Activated B cell treated with CpG ODN at 0.5 μM for 24 hours (primary cell): Measurements from ENCODE around the gene POLDIP2. TPM values are rescaled to one million over a fixed set of nuclear protein-coding genes. Genes with fewer than 3 reads are reported as not detected.

Experiments
- ATAC-seq: fragments of 200-7000 bp; cut with Tn5 transposase; one replicate; pipeline ENCODE4 v1.10.0; 2021; ENCODE audit warnings: low read depth, mild to moderate bottlenecking, moderate library complexity
- CTCF ChIA-PET: fragments of 350-600 bp; sonication (Branson Sonifier 250); formaldehyde crosslinking; loops from one replicate; lab custom pipeline; 2021; ENCODE audit warnings: antibody characterized with exemption; lab: Charles Lee
- POLR2A ChIA-PET: fragments of 350-600 bp; sonication (Branson Sonifier 250); formaldehyde crosslinking; loops from one replicate; lab custom pipeline; 2021; ENCODE audit warnings: antibody characterized with exemption; lab: Charles Lee
- DNase-seq: peaks from one replicate; pipeline ENCODE4 v3.0.0; 2022
- H3K27ac Mint-ChIP-seq: one replicate; pipeline ENCODE4 v1.8.0; 2020; ENCODE audit warnings: mixed read lengths
- H3K27me3 Mint-ChIP-seq: one replicate; pipeline ENCODE4 v1.8.0; 2021; ENCODE audit warnings: mixed read lengths
- H3K36me3 Mint-ChIP-seq: one replicate; pipeline ENCODE4 v1.8.0; 2021; ENCODE audit warnings: low read depth, mixed read lengths
- H3K4me1 Mint-ChIP-seq: one replicate; pipeline ENCODE4 v1.8.0; 2021; ENCODE audit warnings: mixed read lengths
- H3K4me3 Mint-ChIP-seq: one replicate; pipeline ENCODE4 v1.8.0; 2020; ENCODE audit warnings: mild to moderate bottlenecking, mixed read lengths
- H3K9me3 Mint-ChIP-seq: one replicate; pipeline ENCODE4 v1.8.0; 2020; ENCODE audit warnings: mixed read lengths
- CTCF ChIP-seq: fragments of 200-600 bp; IDR thresholded peaks from one replicate; pipeline ENCODE4 v1.8.0; 2022; ENCODE audit warnings: antibody characterized with exemption, mild to moderate bottlenecking
- intact Hi-C: fragments of 100-400 bp; cut with micrococcal nuclease; formaldehyde crosslinking; loops from one replicate; pipeline ENCODE4 v1.15.1; 2024
- total RNA-seq: library from RNA; stranded (reverse); gene quantifications from 2 replicates; pipeline ENCODE4 v1.2.3, GENCODE V29; 2022

POLDIP2 gene
- total RNA-seq, 1 donor from 2014 or later = 60.5 TPM

DNA sequence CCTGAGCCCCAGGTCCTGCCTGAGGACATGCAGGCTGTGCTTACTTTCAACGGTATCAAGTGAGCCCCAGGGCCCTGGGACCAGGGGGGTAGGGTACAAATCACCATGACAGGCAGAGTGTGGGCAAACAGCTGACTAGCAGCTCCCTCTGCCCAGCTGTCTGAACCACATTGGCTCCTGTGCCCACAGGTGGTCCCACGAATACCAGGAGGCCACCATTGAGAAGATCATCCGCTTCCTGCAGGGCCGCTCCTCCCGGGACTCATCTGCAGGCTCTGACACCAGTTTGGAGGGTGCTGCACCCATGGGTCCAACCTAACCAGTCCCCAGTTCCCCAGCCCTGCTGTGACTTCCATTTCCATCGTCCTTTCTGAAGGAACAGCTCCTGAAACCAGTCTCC is 38.6 kb upstream of the POLDIP2 start:
- Mint-ChIP-seq H3K27ac (no peak overlapping the region), H3K36me3 (peaks cover 33% of the 10 kb centered on the region), H3K4me3 (no peak overlapping the region), H3K4me1 (peaks cover 8% of the 10 kb centered on the region), H3K9me3 (no peaks in the 10 kb centered on the region), H3K27me3 (no peaks in the 10 kb centered on the region)
- DNase-seq (no peak), ATAC-seq (no peak)
- intact Hi-C loops = no loop called here
- POLR2A ChIA-PET = no interaction called here
- TF ChIP-seq CTCF = no peak
- CTCF ChIA-PET = no interaction called here

DNA sequence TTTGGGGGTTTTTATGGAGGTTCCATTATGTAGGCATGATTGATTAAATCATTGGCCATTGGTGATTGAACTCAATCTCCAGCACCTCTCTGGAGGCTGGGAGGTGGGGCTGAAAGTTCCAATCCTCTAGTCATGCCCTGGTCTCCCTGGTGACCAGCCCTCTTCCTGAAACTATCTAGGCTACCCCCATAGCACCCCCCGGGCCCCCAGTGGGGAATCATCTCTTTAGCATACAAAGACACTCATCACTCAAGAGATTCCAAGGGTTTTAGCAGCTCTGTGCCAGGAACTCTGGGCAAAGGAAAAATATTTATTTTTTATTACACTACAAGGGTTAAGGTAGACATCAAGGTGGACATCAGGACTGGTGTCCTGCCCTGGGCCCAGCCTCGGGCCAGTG is 38.1 kb upstream of the POLDIP2 start:
- intact Hi-C loops = no loop called here
- Mint-ChIP-seq H3K36me3 (peaks cover 39% of the 10 kb centered on the region), H3K4me3 (no peak overlapping the region), H3K27ac (no peak overlapping the region), H3K9me3 (no peaks in the 10 kb centered on the region), H3K27me3 (no peaks in the 10 kb centered on the region), H3K4me1 (peaks cover 8% of the 10 kb centered on the region)
- DNase-seq (no peak), ATAC-seq (no peak)
- TF ChIP-seq CTCF = no peak
- POLR2A ChIA-PET = no interaction called here
- CTCF ChIA-PET = interaction anchor here (0.5 kb wide), 1 partner anchor 81 kb away, joined by 3 read pairs; no protein-coding TSS in a partner anchor

DNA sequence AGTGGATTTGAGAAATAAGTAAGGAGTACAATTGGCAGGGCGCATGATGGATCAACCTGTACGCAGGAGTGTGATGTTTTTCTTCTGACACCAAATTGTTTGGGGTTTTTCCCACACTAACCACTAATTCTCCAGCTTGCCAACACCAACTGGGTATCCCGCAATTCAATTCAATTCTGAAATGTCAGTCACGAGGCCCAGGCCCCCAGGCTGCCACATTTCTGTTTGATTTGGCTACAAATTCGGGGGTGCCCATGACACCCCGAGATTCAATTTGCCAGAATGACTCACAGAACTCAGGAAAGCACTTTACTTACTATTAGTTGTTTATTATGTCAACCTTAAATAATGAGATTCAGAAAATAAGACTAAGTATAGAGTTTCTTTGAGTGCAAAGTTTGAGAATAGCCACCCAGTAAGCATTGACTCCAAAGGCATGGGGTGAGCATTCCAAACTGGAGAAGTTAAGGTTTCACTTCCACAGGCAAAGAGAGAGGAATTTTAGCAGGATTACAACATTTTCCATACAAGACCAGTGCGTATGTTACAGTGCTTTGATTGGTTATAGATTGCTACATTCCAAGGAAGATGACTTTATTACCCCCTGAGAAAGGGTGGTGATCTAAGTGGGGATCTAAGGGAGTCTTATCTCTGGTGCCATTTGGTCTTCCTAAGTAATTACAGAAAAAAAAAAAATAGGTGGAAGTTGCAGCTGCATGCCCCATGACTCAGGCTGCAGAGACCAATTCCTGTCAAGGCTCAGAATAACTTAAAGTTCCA is 37.2 kb upstream of the POLDIP2 start:
- peaks cover 48% of the 10 kb centered on the region for H3K36me3 Mint-ChIP-seq
- DNase-seq = no peak
- POLR2A ChIA-PET = no interaction called here
- H3K27me3 Mint-ChIP-seq = no peaks in the 10 kb centered on the region
- H3K27ac Mint-ChIP-seq = no peak overlapping the region
- no peaks in the 10 kb centered on the region for H3K9me3 Mint-ChIP-seq
- TF ChIP-seq CTCF = no peak
- ATAC-seq = no peak
- intact Hi-C loops = no loop called here
- no peak overlapping the region for H3K4me3 Mint-ChIP-seq
- peaks cover 8% of the 10 kb centered on the region for H3K4me1 Mint-ChIP-seq
- CTCF ChIA-PET = no interaction called here

DNA sequence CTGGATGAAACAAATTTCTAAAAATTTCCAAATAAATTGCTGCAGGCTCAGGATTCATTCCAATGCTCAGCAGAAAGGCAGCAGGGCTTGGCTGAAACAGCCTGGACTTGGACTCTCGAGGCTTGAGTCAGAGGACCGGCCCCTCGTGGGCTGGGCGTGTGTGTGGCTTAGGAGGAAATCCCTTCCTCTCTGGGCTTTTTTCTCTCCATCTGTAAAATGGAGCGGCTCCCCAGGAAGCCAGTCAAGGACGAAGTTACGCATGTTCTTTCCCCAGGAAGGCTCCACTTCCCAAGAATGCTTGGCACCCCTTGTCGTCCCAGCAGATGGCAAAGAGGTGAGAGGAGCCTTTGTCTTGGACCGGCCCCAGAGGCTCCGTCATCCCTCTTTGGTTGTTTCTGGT is 35.2 kb upstream of the POLDIP2 start:
- ATAC-seq (no peak), DNase-seq (no peak)
- CTCF ChIA-PET = no interaction called here
- Mint-ChIP-seq H3K9me3 (no peaks in the 10 kb centered on the region), H3K4me1 (no peaks in the 10 kb centered on the region), H3K27ac (no peak overlapping the region), H3K27me3 (no peaks in the 10 kb centered on the region), H3K36me3 (peaks cover 60% of the 10 kb centered on the region), H3K4me3 (no peak overlapping the region)
- POLR2A ChIA-PET = no interaction called here
- intact Hi-C loops = no loop called here
- TF ChIP-seq CTCF = no peak

DNA sequence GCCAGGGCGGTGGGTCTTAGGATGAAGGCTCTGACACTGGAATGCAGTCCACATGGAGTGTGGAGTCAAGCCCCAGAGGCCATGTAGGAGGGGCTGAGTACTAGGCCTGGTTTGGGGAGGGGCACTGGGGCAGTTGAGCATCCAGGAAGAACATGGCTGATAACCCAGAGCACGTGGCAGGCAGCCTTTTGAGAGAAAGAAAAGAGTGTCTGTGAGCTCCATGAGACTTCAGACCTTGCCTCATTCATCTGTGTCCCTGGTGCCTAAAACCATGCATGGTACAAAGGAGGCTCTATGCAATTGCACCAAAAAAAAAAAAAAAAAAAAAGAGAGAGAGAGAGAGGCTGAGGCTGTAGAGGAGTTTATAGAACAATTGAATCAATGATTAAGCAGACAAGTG is 34.1 kb upstream of the POLDIP2 start:
- H3K4me1 Mint-ChIP-seq = no peaks in the 10 kb centered on the region
- H3K27me3 Mint-ChIP-seq = no peaks in the 10 kb centered on the region
- H3K9me3 Mint-ChIP-seq = no peaks in the 10 kb centered on the region
- CTCF ChIA-PET = interaction anchor here (1.3 kb wide), 1 partner anchor 25 kb away, joined by 3 read pairs; no protein-coding TSS in a partner anchor
- POLR2A ChIA-PET = interaction anchor here (0.6 kb wide), 1 partner anchor 92 kb away, joined by 3 read pairs; no protein-coding TSS in a partner anchor
- DNase-seq = no peak
- intact Hi-C loops = no loop called here
- H3K36me3 Mint-ChIP-seq = peaks cover 61% of the 10 kb centered on the region
- H3K4me3 Mint-ChIP-seq = no peak overlapping the region
- no peak for ATAC-seq
- H3K27ac Mint-ChIP-seq = no peak overlapping the region
- no peak for TF ChIP-seq CTCF
